Tibial nerve (tissue), 4 donors: ENCODE measurements around the gene NDUFV3.

Experiments
- CTCF ChIP-seq, 5 experiments: fragments of 200-600 bp in 3 of 5; fragments of 450-650 bp in 2 of 5; sonication (generic) in 3 of 5; IDR thresholded peaks; one replicate each; pipeline ENCODE4 v1.5.1; 2016 to 2019; ENCODE audit warnings: antibody characterized with exemption in 5 of 5, mild to moderate bottlenecking in 3 of 5, moderate library complexity in 2 of 5
- EP300 ChIP-seq, 2 donors: sonication (generic); formaldehyde crosslinking; IDR thresholded peaks; one replicate each; pipeline ENCODE4 v1.6.1; 2017; ENCODE audit warnings: antibody characterized with exemption in 2 of 2, mild to moderate bottlenecking in 1 of 2
- POLR2A ChIP-seq, 2 donors: fragments of 450-650 bp; IDR thresholded peaks; one replicate each; pipeline ENCODE4 v1.6.1; 2017; ENCODE audit warnings: antibody characterized with exemption in 2 of 2, mild to moderate bottlenecking in 2 of 2, moderate library complexity in 2 of 2

- no peak for TF ChIP-seq CTCF (IDR thresholded peaks at IDR 0.05)
- no peak for TF ChIP-seq POLR2A (IDR thresholded peaks at IDR 0.05)
- no peak for TF ChIP-seq EP300 (IDR thresholded peaks at IDR 0.05)
These were observed 42.6 kb upstream of the NDUFV3 start for GRCh38 chr21:42850463-42850862.
